ENCODE measurements around the gene YDJC.
"Not testable (repeated sequence)": the region's sequence is repeated elsewhere in the genome, so short reads cannot be mapped to it uniquely, and the experiment has no call there.

The YDJC gene

DNA sequence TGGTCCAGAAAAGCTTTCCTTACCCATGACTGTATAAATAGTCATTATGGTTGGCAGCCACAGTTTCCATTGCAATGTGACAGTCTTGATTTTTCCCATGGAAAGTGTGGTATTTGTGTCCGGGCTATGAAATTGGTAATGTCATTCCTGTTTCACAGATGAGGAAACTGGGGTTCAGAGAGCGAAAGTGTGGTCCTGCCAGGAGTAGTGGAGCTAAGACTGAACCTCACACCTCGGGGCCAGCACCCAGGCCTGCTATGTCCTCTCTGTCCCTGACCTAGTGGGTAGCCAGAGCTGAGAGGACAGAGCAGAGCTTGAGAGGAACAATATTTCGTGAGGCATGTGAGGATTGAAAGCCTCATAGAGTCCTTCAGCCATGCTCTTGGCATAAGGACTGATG, 1.2 kb upstream of the YDJC start:
- DNase-seq (ENCODE audit: low read depth) = no peak

DNA sequence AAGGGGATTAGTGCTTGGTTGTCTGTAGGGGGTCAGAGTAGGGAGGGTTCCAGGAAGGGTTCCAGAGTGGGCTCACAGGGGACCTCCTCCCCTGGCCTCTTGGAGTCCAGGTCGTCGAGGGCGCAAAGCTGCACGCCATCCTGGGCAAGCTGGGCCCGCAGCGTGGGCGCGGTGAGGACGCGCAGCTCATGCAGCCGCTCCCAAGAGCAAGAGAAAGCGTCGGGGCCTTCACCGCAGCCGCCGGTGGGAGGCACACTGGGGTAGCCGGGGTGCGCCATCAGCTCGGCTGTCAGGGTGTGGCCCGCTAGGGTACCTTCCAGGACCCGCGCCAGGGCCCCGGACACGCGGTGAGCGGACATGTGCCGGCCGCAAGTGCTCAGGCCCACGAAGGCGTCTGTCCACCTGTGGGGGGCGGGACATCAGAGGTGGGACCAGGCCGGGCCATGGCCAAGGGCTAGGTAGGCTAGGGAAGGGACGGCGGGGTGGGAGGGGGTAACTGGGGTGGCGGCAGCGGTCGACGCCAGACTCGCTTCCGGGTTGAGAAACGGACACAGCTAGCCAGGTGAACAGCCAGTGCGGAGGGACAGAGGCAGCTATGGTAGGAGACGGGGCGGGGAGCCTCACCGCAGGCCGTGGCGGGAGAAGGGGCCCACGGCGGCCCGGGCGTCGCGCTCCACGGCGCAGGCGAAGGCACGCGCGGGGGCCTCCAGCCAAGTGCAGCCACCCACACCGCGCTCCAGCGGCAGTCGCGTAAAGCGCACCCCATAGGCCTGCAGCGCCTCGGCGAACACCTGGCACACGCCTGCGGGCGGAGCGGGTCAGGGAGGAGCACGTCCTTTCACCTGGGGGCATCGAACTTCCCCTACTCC, 1.2 kb downstream of the YDJC start:
- no peak for DNase-seq (ENCODE audit: low read depth)

DNA sequence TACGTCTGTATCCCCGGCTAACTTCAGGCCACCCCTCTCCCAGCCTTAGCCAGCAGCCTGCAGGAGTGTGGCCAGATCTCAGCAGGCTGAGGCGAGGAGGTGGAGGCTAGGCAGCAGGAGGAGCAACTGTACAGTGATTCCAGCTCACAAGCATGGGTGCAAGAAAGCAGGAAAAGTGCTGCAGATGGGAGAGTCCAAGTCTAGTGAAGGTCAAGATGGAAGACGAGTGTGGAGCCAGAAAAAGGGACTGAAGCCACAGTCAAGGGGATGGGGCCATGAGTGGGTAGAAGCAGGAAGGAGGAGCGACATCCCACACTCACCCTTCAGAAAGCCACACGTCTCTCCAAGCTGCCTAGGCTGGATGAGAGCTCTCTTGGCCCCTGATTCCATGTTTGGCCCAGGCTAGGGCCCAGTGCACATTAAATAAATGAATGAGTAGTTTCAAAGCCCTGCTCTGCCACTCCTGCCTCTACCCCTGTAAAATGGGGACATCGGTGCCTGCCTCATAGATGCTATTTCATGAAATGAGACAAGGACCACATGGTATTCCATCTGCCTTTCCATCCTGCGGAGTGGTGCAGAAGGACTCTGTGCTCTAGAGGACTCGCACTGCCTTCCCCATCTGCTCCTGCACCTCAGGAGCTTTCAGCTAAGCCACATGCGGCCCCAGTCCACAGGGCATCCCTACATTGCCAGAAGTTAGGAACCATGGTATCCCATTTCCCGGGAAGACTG, 2.9 kb downstream of the YDJC start:
- no peak for DNase-seq (ENCODE audit: low read depth)

DNA sequence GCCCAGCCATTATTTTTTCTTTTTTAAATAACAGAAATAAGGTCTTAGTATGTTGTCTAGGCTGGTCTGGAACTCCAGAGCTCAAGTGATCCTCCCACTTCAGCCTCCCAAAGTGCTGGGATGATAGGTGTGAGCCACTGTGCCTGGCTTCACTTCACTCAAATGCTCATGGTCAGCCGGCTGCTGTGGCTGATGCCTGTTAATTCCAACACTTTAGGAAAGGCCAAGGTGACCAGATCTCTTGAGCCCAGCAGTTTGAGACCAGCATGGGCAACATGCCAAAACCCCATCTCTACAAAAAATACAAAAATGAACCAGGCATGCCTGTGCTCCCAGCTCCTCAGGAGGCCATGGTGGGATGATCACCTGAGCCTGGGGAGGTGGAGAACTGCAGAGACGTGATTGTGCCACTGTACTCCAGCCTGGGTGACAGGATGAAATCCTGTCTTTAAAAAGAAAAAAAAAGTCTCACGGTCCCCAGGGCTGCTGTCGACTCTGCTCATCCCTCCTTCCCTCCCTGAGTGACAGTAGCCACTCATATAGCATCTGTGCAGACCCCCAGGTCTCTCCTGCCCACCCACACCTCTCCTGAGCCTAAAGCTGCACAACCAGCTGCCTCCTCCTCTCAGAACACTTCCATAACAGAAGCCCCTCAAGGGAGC, 3.6 kb downstream of the YDJC start:
- DNase-seq (ENCODE audit: low read depth) = no peak

DNA sequence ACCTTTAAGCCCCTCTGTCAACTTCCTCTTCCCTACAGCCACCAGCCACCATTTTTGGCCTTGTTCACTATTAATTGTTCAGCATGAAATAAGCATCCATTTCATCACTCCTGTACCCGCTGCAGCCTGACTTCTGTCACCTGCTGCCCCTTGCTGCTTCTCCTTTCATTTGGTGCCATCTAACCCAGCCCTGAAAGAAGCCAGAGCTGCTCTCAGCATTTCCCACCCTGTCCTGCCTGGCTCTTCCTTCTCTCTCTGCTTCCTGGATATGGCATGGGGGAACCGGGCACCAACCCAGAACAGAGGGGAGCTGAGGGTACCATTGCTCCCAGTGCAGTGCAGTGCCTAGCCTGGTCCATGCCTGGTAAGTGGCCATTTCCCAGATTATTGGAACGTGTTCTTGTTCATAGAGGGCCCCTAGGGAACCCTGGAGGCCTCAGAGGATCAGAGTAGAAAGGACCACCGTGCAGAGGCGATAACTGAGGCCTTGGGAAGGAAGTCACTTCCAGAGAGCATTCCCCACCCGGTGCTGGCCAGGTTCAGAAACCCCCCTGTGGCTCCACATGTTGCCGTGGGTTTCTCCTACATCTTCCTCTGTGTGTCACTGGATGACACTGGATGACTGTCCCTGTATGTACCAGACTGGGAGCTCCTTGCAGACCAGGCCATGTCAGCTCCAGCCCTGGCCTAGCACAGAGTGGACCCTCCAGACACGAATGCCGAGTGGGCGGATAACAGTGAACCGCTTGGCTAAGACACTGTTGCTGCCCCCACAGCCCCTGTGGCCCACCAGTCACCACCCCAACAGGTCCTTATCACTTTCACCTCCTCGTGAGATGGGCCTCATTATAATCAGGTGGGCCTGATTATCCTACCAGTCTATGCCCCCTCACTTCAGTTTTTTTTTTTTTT, 4.7 kb downstream of the YDJC start:
- no peak for DNase-seq (ENCODE audit: low read depth)

DNA sequence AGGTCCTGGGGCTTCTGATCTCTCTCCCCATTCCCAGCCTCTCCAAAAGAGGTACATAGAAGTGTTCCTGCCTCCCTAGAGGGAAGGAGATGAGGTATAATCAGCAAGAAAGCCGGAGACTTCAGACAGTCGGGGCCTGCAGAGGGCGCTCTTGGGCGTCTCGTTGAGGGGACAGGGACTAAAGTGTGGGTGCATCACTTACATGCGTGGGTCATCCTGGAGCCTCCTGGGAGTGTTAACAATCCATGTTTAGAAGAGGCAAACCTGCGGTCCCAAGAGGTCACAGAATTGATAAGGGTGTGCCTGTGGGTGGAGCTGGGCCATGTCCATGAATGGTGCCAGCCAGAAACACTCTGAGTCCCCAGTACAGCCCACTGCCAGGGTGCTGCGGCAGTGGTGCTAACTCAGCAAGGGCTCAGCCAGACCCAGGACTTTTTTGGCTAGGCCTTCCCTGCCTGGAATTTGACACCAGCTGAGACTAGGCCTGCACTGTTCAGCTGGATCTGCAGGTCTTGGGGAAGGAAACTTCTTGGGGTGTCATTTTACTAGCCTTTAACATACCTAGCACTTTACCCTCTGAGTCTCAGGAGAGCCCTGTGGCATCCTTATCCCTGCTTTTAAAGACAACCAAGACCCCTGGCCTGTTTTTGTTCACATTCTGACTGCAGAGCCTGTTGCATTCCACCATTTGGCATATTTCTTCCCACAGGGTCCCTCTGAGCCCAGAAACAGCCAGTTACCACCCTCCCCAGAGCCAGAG, 5.5 kb downstream of the YDJC start:
- DNase-seq (ENCODE audit: low read depth) = no peak

DNA sequence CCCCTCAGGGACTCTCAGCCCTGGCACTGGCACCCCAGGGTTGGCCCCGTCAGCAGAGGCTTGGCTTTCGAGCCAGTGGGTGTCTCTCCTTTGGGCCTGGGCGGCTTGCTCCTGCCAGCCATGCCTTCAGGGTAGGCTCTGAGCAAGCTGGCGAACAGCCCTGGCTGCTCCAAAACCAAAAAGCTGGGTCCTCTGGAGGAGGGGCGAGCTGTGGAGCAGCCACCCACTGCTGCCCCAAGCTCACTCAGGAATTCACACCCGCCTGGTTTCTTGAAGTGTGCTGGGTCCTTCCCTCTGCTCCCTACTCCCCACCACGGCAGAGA, 6.2 kb downstream of the YDJC start:
- no peak for DNase-seq (ENCODE audit: low read depth)

DNA sequence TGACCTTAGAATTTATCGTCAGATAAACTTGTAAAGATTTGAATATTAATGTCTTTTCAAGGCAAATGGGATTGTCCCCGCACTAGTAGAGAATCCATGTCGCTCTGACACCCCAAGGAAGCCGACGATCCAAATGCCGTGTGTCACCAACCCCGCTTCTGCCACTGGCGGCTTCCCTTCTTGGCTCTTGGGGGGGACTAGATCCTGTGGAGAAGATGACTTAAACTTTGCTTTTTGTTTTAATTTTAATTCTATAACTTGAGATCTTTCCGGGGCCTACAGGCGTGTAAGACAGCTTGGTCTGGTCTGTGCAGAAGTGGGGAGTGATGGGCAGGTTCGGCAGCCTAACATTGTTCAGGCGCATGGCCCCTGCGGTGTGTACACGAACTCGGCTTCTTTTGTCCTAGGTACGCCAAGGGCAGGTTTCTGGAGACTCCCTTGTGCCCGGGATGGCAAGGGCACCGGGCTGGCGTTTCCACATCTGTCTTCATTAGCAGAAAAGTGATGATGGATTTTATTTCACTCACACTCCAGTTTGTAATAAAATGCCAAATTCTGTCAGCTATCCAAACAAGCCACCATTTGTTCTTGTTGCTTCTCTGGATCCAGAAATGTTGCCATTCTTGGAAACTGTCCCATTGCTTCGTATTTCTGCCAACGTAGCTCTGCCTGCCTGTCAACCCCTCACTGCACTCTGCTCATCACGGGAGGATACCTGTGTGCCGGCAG, 6.7 kb downstream of the YDJC start:
- DNase-seq (ENCODE audit: low read depth) = no peak

DNA sequence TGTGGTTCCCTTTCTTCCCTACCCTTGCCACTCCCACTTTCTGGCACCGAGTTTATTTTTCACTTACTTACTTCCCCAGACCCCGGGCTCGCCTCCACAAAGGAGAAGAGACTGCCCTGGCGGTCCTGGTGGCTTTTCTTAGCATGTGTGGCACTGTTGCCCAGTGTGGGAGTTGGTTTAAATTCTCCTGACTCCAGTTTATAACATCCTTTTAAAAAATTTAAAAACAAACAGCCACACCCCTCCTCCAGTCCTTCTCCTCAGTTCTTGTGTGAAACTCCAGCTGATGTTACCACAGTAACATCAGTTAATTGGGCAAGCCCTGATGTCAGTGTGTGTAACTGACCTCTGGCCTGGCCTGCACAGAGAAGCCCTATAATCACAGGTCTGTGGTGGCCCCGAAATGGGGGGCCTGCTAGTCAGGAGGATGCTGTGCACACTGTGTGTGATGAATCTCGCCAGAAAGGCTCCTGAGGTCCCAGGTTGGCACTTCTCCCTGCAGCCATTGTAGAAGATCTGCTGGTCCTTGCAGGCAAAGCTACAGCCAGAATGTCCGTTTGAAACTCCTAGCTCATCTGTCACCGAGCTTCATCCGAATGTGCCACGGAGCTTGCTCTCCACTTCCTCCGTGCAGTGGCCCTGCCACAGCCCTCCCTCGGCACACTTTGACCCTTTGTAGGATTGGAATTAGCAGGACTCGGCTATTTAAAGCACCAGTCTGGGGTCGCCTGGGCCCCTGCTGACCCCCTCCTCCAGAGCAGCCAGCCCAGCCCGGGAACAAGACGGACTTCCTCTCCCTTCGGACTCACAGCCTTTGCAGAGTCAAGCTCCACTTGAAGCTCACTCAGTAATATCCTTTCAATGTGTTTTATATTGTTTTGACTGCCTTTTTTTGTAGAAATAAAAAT, 7.6 kb downstream of the YDJC start:
- DNase-seq (ENCODE audit: low read depth) = no peak

DNA sequence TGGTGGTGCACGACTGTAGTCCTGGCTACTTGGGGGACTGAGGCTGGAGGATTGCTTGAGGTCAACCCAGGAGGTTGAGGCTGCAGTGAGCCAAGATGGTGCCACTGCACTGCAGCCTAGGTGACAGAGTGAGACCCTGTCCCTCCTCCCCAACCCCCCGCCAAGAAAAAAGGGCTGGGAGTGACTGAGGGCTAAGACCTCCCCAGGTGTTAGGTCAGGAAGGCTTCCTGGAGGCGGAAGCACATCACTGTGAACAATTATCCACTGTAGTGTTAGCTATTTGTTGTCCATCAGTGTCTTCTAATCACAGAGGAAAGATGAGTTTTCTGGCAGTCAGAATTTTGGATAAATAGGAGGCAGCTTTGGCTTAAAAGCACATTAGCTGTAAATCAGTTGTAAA, 8.8 kb downstream of the YDJC start:
- no peak for DNase-seq (ENCODE audit: low read depth)

DNA sequence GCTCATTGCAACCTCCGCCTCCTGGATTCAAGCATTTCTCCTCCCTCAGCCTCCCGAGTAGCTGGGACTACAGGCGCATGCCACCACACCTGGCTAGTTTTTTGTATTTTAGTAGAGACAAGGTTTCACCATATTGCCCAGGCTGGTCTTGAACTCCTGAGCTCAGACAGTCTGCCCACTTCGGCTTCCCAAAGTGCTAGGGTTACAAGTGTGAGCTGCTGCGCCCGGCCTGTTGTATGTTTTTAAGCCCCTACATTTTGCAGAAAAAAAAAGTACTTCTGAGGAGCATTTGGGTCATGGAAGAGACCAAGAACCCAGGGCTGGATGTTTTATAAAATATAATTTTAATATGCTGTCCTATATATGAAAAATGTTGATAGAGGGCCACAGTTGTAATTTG, 12.5 kb downstream of the YDJC start:
- DNase-seq (ENCODE audit: low read depth) = not testable (repeated sequence)

DNA sequence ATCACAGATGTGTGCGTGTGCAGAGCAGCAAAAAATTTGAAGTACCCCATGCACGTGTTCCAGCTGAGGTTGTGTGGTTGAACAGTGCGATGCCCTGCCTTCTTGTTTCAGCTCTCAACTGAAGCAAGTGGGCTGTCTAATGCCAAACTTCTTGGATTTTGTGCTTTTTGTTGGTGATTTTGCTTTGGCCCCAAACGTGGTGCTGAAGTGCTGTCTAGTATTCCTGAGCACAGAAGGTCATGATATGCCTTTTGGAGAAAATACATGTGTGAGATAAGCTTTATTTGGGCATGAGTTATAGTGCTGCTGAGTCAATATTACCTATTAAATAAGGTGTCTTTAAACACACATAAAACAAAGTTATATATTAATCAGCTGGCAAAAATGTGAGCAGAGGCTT, 14.1 kb downstream of the YDJC start:
- no peak for DNase-seq (ENCODE audit: low read depth)

DNA sequence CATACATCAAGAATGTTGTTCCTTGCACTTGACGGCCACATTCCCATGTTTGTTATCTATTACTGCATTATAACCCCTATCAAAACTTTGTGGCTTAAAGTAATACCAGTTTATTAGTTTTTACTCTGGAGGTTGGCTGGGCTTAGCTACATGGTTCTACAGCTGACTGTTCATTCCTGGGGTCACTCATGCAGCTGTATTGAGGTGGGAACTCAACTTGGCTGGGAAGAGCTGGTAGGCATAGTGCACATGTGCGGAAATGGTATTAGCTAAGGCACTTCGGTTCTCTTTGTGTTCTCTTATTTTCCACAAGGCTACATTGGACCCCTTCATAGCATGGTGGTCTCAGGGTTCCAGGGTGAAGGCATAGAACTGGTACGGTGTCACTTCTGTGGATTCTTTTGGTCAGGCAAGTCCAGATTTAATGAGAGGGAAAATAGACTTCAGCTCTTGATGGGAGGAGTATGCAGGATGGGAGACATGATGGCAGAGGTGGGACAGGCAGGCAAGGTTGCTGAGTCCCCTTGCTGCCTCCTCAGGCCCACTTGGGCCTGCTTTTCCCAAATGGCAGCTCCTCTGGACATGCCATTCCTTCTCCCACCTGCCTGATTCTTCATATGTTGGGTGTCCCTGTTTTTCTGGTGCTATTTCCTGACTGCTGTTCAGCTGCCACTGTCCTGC, 16.1 kb downstream of the YDJC start:
- no peak for DNase-seq (ENCODE audit: low read depth)

DNA sequence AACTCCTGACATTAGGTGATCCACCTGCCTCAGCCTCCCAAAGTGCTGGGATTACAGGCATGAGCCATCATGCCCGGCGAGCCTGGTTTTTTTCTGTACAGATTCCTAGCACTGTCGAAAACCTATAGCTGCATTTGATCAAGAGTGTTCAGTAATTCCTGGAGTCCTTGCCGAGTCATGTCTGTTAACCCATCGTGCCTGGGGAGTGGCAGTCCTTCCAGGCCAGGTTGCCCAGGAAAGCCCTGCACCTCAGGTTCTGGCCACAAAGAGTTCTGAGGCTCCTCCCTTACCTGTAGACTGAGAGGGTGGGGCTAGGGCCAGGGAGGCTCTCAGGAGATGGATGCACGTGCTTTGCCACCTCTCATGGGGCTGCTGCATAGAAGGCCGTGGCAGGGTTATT, 17.0 kb downstream of the YDJC start:
- DNase-seq (ENCODE audit: low read depth) = no peak

DNA sequence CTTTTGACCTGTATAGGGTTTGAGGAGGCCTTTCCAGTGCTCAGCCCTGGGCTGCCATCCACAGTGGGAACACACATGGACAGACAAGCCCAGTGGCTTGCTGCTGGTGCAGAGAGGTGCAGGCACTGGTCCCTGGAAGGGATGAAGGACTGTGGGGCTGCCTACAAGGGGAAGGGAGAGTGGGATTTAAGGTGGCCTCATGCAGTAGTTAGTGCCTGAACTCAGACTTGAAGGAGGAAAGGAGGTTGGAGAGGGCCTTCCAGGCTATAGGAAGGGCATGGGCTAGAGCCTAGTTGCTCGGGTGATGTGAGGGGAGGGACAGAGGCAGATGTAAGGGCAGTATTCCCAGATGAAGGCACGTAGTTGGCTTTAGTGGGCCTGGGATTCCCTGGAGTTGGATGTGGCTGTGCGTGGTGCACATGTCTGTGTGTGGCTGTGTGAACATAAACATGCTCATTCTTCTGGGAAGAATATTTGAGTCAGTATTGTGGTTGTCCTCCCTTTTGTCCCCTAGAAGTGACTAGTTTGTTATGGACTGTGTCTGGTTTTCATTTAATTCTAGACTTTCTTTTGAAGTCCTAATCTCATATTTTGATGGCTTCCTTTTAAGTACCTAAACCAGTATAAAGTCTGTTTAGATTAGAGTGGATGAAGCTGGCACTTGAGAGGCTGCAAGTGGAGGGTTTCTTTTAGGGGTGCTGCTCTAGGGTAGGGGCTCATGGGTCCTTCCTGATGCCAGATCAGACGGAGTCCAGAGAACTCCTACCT, 18.4 kb downstream of the YDJC start:
- DNase-seq (ENCODE audit: low read depth) = no peak

DNA sequence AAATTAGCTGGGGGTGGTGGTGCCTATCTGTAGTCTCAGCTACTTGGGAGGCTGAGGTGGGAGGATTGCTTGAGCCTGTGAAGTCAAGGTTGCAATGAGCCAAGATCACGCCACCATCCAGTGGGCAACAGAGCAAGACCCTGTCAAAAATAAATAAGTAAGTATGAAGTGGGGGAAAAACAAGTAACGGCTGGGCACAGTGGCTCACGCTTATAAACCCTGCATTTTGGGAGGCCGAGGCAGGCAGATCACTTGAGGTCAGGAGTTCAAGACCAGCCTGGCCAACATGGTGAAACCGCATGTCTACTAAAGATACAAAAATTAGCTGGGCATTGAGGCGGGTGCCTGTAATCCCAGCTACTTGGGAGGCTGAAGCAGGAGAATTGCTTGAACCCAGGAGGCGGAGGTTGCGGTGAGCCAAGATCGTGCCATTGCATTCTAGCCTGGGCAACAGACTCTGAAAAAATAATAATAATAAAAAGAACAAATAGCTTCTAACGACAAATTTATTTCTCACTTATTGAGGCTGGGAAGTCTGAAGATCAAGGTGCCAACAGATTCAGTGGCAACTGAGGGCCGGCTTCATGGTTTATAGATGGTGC, 20.2 kb downstream of the YDJC start:
- DNase-seq (ENCODE audit: low read depth) = not testable (repeated sequence)

DNA sequence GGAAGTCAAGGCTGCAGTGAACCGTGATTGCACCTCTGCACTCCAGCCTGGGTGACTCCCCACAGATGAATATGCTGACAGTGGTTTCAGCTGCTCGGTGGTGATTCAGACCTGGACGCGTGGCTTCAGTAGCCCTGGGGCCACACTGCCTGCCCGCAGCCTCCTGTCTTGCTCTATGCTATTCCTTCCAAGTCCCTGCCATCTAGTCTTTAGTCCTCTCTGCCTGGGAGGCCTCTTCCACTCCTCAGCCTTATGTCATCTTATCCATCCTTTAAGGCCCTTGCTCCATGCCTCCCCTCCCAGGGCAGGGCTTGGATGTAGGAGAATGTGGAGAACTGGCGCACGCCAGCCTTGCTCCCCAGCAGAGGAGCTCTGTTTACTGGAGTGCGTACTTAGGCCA, 23.0 kb downstream of the YDJC start:
- DNase-seq (ENCODE audit: low read depth) = no peak

Measured in HS-27A (cell line).